Erythroblast (primary cell): ENCODE data around the gene FUZ.

Source experiments
- DNase-seq, 2 experiments: peaks; one replicate each; lab custom pipeline; 2025; lab: John Stamatoyannopoulos, UW
- GATA1 ChIP-seq: IDR thresholded peaks from 2 replicates; pipeline ENCODE4 v1.6.1; 2011; ENCODE audit warnings: low read depth, mild to moderate bottlenecking, control low read depth, low read length, moderate library complexity
- POLR2A ChIP-seq: IDR thresholded peaks from 2 replicates; pipeline ENCODE4 v1.6.1; 2011; ENCODE audit warnings: mild to moderate bottlenecking, low read length

The FUZ gene

DNA sequence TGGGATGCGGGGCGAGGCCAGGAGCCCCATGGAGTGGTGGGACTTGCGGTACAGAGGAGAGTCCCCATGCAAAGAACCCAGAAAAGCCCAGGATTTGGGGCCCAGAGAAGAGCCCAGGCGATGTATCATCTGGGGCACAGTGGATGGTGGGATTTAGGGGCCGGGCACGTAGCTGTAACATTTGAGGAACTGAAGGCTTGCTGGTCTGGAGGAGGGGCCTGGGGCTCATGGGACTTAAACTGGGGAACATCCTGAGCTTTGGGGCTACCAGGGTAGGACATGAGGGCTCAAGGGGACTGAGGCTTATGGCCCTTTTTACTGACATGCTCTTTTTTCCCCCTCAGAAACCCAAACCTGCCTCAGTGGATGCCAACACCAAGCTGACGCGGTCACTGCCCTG, 18.5 kb upstream of the FUZ start:
- DNase-seq = no peak
- TF ChIP-seq POLR2A (no peak), GATA1 (no peak)

DNA sequence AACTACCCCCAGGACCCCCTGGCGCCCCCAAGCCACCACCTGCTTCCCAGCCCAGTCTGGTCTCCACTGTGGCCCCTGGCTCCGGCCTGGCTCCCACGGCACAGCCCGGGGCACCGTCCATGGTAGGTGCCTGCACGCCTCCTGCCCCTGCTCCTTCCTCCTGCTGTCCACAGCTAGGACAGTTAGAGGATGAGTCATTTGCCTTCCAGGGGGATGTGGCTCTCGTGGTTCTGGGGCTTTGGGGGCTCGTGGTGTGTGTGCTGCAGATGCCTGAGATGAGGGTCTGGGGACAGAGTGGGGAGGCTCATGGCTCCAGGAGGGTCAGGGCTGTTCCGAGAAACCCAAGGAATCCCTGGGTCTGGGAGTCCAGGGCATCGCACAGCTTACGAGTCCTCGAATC, 17.7 kb upstream of the FUZ start:
- TF ChIP-seq GATA1 = no peak
- no peak for TF ChIP-seq POLR2A
- DNase-seq = no peak

DNA sequence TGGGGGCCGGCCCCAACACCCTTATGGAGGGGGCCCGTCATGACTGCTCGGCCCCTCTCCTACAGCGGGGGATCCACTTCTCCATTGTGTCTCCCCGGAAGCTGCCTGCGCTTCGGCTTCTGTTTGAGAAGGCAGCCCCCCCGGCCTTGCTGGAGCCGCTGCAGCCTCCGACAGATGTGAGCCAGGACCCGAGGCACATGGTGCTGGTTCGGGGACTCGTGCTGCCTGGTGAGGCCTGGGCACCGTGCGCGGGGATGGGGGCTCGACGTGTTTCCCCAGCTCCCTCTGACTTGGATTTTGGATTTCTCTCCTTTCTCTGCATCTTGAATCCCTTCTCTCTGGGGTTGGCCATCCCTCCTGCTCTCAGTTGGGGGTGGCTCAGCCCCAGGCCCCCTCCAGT, 16.6 kb upstream of the FUZ start:
- TF ChIP-seq GATA1 = no peak
- DNase-seq = no peak

GRCh38 chr19:49829200-49829599, 16.1 kb upstream of the FUZ start:
- no peak for DNase-seq
- TF ChIP-seq GATA1 (no peak), POLR2A (no peak)

DNA sequence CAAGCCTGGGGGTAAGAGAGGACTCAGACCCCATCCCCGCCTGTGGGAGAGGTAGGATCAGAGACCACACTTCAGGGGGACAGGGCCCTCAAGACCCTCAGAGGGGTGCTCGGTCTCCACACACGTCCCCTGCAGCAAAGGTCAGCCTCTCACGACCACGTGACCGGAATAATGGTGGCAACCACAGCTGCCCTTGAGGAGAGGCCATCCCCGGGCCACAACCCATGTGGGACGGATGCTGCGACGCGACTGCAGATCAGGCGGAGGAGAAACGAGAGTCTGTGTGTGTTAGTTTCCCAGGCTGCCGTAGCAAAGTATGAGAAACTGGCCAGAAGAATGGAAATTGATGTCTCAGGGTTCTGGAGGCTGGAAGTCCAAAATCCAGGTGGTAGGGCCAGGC, 13.9 kb upstream of the FUZ start:
- DNase-seq = no peak
- TF ChIP-seq GATA1 (no peak), POLR2A (no peak)

- TF ChIP-seq POLR2A (no peak), GATA1 (no peak)
- DNase-seq = no peak
Measured at GRCh38 chr19:49824662-49825061, 11.6 kb upstream of the FUZ start.

DNA sequence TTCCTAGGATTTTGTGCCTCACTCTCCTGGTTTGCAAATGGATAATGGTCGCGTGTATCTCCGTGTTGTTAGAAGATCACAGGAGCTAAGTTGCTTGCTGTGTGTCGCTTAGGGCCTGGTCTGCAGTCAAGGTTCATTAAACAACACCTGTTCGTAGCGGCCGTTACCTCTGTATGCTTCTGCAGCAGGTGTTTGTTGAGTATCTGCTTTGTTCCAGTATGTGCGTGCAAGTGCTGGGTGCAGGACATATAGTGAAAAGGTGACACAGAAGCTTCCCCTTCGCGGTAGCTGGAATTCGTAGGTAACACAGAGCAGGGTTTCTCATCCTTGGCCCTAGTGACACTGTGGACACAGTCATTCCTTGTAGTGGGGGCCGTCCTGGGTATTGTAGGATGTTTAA, 10.4 kb upstream of the FUZ start:
- TF ChIP-seq GATA1 (no peak), POLR2A (no peak)

DNA sequence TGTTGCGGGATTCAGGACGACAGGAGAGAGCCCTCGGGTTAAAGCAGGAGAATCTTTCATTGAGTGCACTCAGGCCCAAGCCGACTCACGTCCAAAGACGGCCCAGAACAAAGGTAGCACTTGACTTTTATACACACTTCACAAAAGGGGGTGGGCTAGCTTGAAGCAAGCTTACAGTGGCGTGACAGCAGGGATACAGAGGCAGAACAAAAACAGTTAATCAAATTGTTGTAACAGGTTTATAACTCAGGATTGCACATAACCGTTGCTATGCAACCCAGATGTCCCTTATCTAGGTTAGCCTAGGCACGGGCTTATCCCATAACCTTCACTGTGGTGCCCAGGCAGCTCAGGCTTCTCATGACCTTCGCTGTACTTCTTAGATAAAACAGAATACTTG, 7.0 kb upstream of the FUZ start:
- DNase-seq = peak; percentile 91 to 97
- TF ChIP-seq POLR2A (peak; percentile 83), GATA1 (peak; percentile 20)

More for the DNA sequence above, 10.4 kb upstream of the FUZ start:
- DNase-seq = no peak

DNA sequence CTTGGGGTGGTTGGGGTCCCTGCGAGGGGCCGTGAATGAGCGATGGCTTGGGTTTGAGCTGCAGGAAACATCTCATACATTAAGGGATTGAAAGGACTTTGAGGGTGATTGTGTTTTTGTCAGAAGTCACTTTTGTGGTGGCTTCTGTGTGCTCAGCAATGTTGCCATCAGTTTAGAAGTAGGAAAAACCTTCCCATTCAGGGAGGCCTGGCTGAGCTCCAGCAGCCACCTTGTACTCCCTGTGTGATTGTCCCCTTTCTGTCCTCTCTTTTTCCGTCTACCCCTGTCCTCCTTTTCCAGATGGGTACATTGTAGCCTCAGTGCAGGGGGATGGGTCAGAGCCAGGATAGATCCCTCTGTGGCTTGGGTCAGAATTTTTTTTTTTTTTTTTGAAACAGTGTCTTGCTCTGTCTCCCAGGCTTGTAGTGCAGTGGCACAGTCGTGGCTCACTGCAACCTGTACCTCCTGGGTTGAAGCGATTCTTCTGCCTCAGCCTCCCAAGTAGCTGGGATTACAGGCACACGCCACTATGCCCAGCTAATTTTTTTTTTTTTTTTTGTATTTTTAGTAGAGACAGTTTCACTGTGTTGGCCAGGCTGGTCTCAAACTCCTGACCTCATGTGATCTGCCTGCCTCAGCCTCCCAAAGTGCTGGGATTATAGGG, 6.5 kb upstream of the FUZ start:
- DNase-seq = peak; percentile 43 to 57

GRCh38 chr19:49818649-49819370, 5.7 kb upstream of the FUZ start:
- TF ChIP-seq POLR2A (no peak), GATA1 (no peak)
- DNase-seq = peak in 1 of 2 experiments; percentile 62

DNA sequence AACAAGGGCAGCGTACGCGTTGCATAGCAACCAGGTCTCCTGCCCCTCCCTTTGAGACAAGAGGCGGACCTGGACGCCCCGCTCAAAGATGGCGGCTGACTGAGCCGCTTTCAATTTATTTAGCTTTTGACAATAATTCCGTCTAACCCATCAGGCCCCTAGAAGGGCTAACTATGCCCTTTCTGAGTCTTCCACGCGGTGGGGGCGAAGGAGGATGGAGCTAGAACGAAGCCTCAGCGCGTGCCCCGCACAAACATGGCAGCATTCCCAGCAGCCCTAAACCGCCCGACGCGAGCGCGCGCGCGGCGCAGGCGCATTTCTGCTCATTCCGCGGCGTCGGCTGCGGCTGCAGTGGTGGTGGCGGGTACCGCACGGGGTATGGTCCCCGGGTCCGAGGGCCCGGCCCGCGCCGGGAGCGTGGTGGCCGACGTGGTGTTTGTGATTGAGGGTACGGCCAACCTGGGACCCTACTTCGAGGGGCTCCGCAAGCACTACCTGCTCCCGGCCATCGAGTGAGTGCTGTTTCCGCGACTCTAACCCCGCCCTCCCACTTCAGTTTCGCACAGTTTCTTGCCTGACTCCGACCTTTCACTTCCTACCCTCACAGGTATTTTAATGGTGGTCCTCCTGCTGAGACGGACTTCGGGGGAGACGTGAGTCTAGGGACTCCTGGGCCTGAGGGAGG, 5.0 kb upstream of the FUZ start, which contains the start of gene MED25:
Gene MED25, plus strand, starts transcription at position 326 of the 685 bp plus-strand sequence. Its CDS starts 53 bp downstream, at position 379.
- TF ChIP-seq GATA1 = no peak
- TF ChIP-seq POLR2A = peak; percentile 90
- DNase-seq = peak; percentile 93 to 96

DNA sequence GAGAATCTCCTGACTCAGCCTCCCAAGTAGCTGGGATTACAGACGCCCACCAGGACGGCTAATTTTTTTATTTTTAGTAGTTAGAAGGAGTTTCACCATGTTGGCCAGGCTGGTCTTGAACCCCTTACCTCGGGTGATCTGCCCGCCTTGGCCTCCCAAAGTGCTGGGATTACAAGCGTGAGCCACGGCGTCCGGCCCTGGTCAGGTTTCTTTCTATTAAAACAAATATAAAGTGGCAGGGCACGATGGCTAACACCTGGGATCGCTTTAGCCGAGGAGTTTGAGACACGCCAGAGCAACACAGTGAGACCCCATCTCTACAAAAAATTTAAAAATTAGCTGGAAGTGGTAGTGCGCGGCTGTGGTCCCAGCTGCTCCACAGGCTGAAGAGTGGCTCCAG, 3.5 kb upstream of the FUZ start:
- no peak for TF ChIP-seq GATA1
- TF ChIP-seq POLR2A = no peak
- no peak for DNase-seq

DNA sequence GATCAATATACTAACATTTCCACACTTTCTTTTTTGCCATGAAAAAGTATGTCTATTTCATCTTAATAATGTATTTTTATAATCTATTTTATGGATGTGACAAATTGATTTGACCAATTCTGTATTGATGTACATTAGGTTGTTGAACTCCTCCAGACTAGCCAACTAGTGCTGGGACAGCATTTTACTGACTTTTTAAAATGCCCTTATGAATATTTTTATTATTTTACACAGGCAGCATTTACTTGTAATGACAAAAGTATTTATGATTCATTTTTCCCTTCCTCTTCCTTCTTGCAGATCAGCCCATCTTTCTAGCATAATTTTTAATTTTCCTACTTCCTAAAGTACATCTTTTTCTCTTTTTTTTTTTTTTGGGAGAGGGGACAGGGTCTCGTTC, 918 bp upstream of the FUZ start:
- DNase-seq = no peak
- no peak for TF ChIP-seq POLR2A
- TF ChIP-seq GATA1 = no peak

DNA sequence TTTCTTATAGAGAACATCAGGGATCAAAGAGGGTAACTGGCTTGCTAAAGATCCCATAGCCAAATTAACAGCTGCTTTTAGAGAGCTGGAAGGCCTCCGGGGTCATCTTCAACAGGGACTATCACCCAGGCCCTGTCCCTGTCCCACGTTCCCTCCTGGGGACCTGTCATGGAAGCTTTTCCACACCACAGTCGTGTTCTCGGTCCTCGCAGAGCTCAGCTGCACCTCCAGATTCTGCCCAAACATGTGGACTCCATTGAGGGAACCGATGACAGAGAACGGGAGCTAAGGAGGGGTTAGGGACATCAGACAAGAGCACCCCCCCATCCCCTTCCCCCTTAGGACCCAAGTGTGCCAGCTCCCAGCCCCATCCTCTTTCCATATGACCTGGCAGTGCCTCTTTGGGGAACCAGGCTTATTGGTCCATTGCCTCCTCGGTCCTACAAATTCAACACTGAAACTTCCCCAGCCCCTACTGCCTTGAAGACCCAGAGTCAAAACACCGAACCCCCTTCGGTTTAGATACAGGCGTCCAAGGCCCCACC, 568 bp downstream of the FUZ start:
- TF ChIP-seq GATA1 (no peak), POLR2A (no peak)
- no peak for DNase-seq

DNA sequence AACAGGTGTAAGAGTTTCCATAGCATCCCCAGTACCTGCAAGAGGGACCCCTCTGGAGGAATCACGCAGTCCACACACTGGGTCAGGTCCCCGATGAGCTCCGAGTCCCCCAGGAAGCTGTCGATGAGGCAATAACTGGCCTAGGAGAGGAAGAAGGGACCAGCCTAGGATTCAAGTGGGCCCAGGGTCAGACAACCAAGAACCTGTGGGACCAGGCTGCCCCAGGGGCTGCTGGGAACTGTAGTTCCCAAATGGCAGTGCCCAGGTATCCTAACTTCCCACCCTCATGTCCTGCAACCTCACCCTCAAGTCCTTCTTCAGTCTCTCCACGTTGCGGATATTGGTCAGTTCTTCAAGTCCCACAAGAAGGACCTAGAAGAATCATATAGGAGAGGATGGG, 1.8 kb downstream of the FUZ start:
- DNase-seq = no peak
- TF ChIP-seq GATA1 = no peak
- no peak for TF ChIP-seq POLR2A

DNA sequence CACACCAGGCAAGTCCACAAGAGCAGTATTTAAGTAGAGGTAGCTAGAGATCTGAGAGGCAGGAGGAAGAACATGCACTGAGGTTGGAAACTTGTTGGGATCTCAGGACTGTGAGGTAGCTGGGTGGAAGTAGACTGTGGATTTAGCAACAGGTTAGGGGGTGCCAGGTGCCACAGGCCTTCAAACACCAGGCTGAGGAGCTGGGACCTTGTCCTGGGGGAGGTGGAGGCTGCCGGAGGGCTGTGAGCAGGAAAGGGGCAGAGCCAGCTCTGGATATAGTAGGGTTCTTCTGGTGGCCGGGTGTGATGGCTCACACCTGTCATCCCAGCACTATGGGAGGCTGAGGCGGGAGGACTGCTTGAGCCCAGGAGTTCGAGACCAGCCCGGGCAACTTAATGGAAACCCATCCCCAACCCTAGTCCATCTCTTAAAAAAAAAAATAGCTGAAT, 3.1 kb downstream of the FUZ start:
- TF ChIP-seq GATA1 (no peak), POLR2A (no peak)
- DNase-seq = no peak
